Stomach smooth muscle (tissue), 2 donors: ENCODE results near the gene PTPRR.

Source experiments
- H3K27ac ChIP-seq: one replicate; pipeline ENCODE4 v1.7.0; 2013; ENCODE audit warnings: mild to moderate bottlenecking, low read length, inconsistent platforms
- H3K27me3 ChIP-seq, 2 donors: one replicate each; pipeline ENCODE4 v1.7.0; 2013; ENCODE audit warnings: low read length in 2 of 2; ENCODE audit not compliant: insufficient read depth in 2 of 2, control insufficient read depth in 1 of 2
- H3K36me3 ChIP-seq, 2 donors: one replicate each; pipeline ENCODE4 v1.7.0; 2013; ENCODE audit warnings: low read length in 2 of 2; ENCODE audit not compliant: control insufficient read depth in 2 of 2, insufficient read depth in 2 of 2
- H3K4me1 ChIP-seq: one replicate; pipeline ENCODE4 v1.7.0; 2013; ENCODE audit warnings: low read length; ENCODE audit not compliant: control insufficient read depth, insufficient read depth
- H3K4me3 ChIP-seq, 2 donors: one replicate each; pipeline ENCODE4 v1.7.0; 2013; ENCODE audit warnings: low read length in 2 of 2
- H3K9ac ChIP-seq, 2 donors: one replicate each; pipeline ENCODE4 v1.7.0; 2013; ENCODE audit warnings: low read length in 2 of 2, mild to moderate bottlenecking in 1 of 2
- H3K9me3 ChIP-seq, 2 donors: one replicate each; pipeline ENCODE4 v1.7.0; 2013; ENCODE audit warnings: low read length in 2 of 2; ENCODE audit not compliant: control insufficient read depth in 2 of 2
- donor health status: healthy.
- donor health status: Pancreatic carcinoma.

The PTPRR gene

GRCh38 chr12:70920251-70920851 is at the start of gene PTPRR:
PTPRR (minus strand) TSS chr12:70920738; CDS start chr12:70920390, 348 bp downstream.
- Histone ChIP-seq H3K4me3 (peak within 1 kb of the TSS in 1 of 2 donors; percentile 3), H3K36me3 (no peaks in the 10 kb centered on the region), H3K27me3 (peaks cover 5 to 12% of the 10 kb centered on the region in 2 donors), H3K4me1 (no peaks in the 10 kb centered on the region), H3K27ac (no peak within 1 kb of the TSS), H3K9ac (no peak within 1 kb of the TSS), H3K9me3 (no peaks in the 10 kb centered on the region)

GRCh38 chr12:70966996-70967790 is 46.7 kb upstream of the PTPRR start:
- no peaks in the 10 kb centered on the region for H3K36me3 ChIP-seq
- no peaks in the 10 kb centered on the region for H3K9me3 ChIP-seq
- H3K4me1 ChIP-seq: no peaks in the 10 kb centered on the region
- no peak overlapping the region for H3K27ac ChIP-seq
- H3K4me3 ChIP-seq: no peak overlapping the region
- no peaks in the 10 kb centered on the region for H3K27me3 ChIP-seq
- no peak overlapping the region for H3K9ac ChIP-seq

- Histone ChIP-seq H3K9me3 (no peaks in the 10 kb centered on the region), H3K9ac (no peak overlapping the region), H3K27me3 (no peaks in the 10 kb centered on the region), H3K4me3 (no peak overlapping the region), H3K27ac (no peak overlapping the region), H3K4me1 (no peaks in the 10 kb centered on the region), H3K36me3 (no peaks in the 10 kb centered on the region)
Measured at GRCh38 chr12:70966046-70966445, 45.5 kb upstream of the PTPRR start.

GRCh38 chr12:70964867-70965510 is 44.5 kb upstream of the PTPRR start:
- H3K9me3 ChIP-seq: no peaks in the 10 kb centered on the region
- no peaks in the 10 kb centered on the region for H3K4me1 ChIP-seq
- H3K36me3 ChIP-seq: no peaks in the 10 kb centered on the region
- no peak overlapping the region for H3K9ac ChIP-seq
- H3K27me3 ChIP-seq: no peaks in the 10 kb centered on the region
- H3K4me3 ChIP-seq: no peak overlapping the region
- H3K27ac ChIP-seq: no peak overlapping the region

- no peaks in the 10 kb centered on the region for H3K9me3 ChIP-seq
- H3K4me1 ChIP-seq: no peaks in the 10 kb centered on the region
- H3K27ac ChIP-seq: no peak overlapping the region
- H3K9ac ChIP-seq: no peak overlapping the region
- no peak overlapping the region for H3K4me3 ChIP-seq
- H3K36me3 ChIP-seq: no peaks in the 10 kb centered on the region
- H3K27me3 ChIP-seq: no peaks in the 10 kb centered on the region
Measured at GRCh38 chr12:70963081-70963660, 42.6 kb upstream of the PTPRR start.

- Histone ChIP-seq H3K4me1 (no peaks in the 10 kb centered on the region), H3K27ac (no peak overlapping the region), H3K4me3 (no peak overlapping the region), H3K9ac (no peak overlapping the region), H3K27me3 (no peaks in the 10 kb centered on the region), H3K36me3 (no peaks in the 10 kb centered on the region), H3K9me3 (no peaks in the 10 kb centered on the region)
Measured at GRCh38 chr12:70962226-70962794, 41.8 kb upstream of the PTPRR start.

- Histone ChIP-seq H3K27ac (no peak overlapping the region), H3K27me3 (no peaks in the 10 kb centered on the region), H3K4me3 (no peak overlapping the region), H3K4me1 (no peaks in the 10 kb centered on the region), H3K9ac (no peak overlapping the region), H3K9me3 (no peaks in the 10 kb centered on the region), H3K36me3 (no peaks in the 10 kb centered on the region)
Measured at GRCh38 chr12:70960484-70960883, 39.9 kb upstream of the PTPRR start.

GRCh38 chr12:70955415-70955814 is 34.9 kb upstream of the PTPRR start:
- Histone ChIP-seq H3K9ac (no peak overlapping the region), H3K9me3 (no peaks in the 10 kb centered on the region), H3K27ac (no peak overlapping the region), H3K27me3 (no peaks in the 10 kb centered on the region), H3K4me1 (no peaks in the 10 kb centered on the region), H3K4me3 (no peak overlapping the region), H3K36me3 (no peaks in the 10 kb centered on the region)

- no peak overlapping the region for H3K9ac ChIP-seq
- H3K9me3 ChIP-seq: no peaks in the 10 kb centered on the region
- no peak overlapping the region for H3K4me3 ChIP-seq
- H3K36me3 ChIP-seq: no peaks in the 10 kb centered on the region
- H3K4me1 ChIP-seq: no peaks in the 10 kb centered on the region
- H3K27me3 ChIP-seq: no peaks in the 10 kb centered on the region
- no peak overlapping the region for H3K27ac ChIP-seq
Measured at GRCh38 chr12:70950451-70950850, 29.9 kb upstream of the PTPRR start.

- Histone ChIP-seq H3K27ac (no peak overlapping the region), H3K9ac (no peak overlapping the region), H3K36me3 (no peaks in the 10 kb centered on the region), H3K4me3 (no peak overlapping the region), H3K27me3 (no peaks in the 10 kb centered on the region), H3K9me3 (no peaks in the 10 kb centered on the region), H3K4me1 (no peaks in the 10 kb centered on the region)
Measured at GRCh38 chr12:70948976-70949336, 28.4 kb upstream of the PTPRR start.
